Stimulated activated CD8-positive, alpha-beta memory T cell treated with anti-CD3 and anti-CD28 coated beads, Interleukin-4, amount 100 ng/mL, for 4 hours (primary cell): ENCODE measurements around the gene PPHLN1.

Experiments used
- DNase-seq, 2 donors: peaks; one replicate each; pipeline ENCODE4 v3.0.0-alpha.2; 2020; ENCODE audit warnings: low read depth in 2 of 2, low spot score in 1 of 2

The PPHLN1 gene

DNA sequence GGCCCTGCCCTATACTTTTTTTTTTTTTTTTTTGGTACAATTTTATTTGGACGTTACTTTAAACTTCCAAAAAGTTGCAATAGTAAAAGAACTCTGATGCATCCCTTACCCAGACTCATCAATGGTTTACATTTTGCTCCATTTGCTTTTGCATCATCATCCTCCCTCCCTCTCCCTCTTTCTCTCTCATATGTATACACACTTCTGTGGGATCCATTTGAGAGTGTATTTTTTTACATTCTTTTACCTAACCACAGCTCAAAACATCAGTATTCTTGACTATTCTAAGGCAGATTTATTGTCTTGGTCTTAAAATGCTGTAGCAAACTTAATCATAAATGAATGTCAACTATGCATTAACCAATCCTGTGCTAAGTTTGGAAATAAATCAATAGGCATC, 152.0 kb downstream of the PPHLN1 start:
- no peak for DNase-seq

DNA sequence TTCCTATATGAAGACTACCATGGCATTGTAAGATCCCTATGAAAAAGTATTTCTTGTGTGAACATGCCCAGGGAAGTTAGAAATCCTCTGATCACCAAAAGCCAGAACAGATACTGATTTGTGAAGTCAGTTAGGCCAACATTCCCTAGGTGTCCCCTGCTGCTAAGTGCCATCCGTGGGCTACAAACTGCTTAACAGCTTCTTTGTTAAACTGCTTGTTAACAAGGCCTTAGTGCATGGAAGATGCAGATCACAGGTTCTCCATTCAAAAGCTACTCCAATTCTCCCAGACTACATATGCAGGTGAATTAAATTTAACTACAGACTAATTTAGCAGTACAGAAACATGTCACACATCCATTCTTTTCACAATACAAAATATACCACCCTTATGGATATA, 155.4 kb downstream of the PPHLN1 start:
- no peak for DNase-seq

DNA sequence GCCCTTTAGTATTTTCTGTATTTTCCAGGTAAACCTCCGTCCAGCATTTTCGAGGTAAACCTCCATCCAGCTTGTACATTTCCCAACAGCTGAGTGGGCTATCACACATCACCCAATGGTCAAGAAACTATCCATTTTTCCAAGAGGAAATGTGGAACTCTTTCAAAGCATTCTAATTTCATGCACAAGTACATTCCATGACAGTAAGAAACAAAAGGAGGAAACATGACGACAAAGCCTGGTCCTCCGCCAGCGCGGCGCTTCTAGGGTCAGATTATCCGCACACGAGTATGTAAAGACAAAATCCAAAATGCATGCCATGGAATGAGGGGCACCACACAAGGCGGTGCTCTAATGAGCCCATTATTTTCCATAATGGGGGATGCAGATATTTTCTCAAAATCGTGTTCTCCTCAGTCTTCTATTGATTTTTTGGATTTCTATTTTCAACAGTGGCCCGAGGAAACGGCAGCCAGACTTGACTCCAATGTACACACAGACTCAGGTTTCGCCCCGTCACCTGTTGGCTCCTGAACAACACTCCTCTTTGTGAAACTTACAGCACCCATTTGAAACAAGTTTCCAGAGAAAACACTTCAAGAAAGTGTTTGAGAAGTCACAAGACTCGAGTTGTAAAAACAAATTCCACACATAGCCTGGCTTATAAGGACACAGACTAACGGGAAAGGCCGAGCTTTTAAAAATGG, 156.2 kb downstream of the PPHLN1 start:
- DNase-seq: no peak

DNA sequence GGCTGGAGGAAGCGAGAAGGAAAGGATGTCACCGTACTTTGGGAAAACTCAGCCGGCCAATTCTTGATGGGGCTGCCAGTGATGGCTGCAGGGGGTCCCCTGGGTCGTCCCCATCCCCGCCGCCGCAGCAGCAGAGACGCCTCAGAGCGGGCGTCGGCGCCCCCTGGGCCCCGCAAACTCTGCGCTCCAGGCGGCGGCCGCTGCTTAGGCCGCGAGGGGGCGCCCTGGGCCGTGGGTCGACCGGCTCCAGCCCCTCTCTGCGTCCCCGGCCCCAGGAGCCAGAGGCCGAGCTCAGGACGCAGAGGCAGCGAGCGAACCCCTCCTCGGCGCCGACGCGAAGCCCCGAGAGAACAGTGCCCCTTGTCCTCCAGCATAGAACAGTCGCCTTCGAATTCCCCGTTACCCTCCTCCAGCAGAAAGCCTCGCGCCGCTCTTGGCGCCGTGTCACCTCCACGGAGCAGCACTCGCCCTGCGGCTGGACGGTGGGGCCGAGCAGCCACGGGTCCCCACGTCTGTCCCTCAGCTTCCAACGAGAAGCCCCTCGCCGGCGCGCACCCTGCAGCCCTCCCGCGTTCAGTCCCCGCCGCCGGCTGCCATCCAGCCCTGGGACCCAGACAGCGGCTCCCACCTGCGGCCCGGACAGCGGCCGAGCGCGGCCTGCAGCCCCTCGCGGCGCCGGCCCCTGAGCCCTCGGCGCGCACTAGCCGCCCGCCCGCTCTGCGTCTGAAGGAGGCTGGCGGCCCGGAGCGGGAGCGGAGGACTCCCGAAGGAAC, 157.0 kb downstream of the PPHLN1 start:
- DNase-seq: no peak

DNA sequence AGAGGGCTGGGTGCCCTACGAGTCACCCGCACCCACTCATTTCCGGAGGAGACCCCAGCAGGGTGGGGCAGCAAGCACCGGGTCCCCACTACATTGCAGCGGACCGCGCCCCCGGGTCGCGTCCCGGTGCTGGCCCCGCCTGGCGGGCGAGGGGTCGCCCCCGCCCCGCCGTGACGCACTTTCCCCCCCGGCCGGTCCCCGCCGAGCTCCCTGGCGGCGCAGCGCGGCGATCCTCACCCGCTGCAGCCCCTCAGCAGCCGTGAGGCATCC, 157.5 kb downstream of the PPHLN1 start:
- no peak for DNase-seq

DNA sequence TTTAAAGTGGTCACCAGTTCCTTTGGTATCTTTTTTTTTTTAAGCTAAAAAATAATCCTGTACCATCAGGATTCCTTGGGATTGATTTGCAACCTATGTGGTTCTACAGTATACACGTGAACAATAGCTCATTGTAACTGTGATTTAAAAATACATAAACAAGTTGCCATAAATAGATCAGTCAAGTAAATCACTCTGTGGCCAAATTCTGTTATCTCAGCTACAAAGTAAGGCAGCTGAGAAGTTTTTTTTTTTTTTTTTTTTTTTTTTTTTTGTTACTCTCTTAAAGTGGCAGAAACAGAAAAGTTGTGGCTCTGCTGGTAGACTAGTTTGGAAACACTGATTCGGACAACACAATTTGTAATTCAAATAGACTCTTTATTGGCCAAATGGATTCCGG, 159.0 kb downstream of the PPHLN1 start:
- DNase-seq: no peak

DNA sequence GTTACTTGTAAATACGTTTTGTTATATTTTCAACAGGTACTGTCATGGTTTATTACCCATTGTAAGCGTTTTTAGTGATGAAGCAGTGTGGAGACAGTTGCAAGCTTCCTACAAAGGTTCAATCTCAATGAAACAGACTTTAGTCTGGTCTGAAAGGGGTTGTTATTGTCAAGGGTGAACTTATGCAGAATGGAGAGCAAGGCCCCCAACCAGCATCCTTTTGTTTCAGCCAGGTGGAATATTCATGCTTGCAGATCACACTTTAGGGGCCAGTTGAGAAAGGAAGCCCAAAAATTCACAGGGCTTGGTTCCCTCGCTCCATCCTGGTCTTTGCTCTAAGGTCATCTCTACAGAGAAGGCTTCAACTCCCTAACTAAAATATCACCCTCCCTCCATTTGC, 159.9 kb downstream of the PPHLN1 start:
- DNase-seq: no peak

DNA sequence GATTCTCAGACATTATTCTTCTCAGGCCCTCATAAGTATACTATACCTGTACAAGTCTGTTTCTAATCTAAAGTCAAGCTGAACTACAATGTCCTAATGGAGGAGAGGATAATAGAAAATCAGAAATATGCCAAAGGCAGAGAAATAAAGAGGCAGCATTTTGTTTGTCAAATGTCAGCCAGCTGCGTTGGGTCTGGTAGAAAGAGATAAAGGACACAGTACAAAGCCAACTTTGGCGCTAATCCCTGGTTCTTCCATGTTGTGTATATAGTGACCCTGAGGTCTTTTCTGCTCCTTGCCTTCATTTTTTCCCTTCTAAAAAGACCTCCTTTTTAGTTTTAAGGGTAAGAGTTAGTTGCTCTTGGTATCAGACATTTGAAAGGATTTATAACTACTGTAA, 160.4 kb downstream of the PPHLN1 start:
- DNase-seq: no peak

DNA sequence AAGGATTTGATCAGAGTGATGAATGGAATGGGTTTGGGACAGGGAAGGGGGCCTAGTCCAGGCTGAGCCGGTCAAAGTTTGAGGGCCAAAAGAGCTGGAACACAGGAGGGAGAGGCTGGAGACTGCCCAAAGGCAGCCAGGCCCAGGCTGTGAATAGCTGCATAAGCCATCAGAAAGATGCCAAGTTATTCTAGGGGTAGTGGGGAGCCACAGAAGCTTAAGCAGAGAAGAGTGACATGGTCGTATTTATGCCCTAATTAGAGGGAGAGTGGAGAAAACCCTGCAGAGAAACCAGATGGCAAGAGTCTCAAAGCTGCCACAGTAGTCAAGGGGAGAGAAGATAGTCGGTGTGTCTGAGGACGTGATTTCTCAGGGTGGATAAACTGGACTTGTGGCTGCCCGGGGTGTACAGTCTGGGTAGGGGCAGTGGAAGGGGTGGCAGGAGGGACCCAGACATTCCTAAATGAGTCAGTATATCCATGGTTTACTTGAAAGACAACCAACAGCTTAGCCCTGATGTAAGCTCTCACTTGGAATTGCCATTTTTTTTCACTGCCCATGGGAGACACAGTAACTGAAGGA, 164.4 kb downstream of the PPHLN1 start:
- no peak for DNase-seq
